ENCODE results near the gene SUPT3H.
"Not testable (repeated sequence)": the region's sequence is repeated elsewhere in the genome, so short reads cannot be mapped to it uniquely, and the experiment has no call there.

The SUPT3H gene

DNA sequence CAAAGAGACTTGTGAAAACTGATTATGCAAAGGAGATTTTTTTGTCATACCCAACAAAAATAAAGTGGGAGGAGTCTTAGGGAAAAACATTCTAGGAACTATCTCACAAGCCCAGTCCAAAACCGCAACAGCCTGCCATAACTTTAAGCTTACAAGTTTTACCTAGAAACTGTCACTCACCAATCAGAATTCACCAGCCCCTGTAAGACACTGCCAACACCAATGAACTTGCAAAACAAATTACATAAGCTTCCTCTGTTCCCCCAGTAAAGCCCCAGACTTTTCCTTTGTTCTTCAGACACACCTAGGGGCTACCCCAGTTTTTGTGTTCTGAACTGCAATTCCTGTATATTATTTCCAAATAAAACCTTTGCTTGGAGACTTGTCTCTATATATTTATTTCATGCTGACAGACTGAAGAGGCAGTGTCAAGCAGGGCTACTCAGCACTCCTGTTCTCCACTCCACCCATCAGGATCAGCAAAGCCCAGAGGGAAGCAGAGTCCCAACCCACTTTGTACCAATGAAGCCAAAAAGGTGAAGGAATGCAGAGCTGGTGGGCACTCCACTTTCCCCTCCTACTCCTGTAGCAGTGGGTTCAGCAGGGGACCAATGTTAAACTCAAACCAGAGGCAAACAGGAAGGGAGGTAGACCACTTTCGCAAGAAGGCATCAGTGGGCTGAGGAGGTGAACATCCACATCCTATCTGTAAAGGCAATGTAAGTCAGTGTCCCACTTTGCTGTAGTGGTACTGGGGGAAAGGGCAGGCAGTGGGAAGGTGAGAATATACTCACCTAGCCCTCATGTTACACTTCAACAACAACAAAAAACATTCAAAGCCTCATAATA lies 192.1 kb downstream of the SUPT3H start:
- in situ Hi-C loops (cut with HindIII; ENCODE audit: low sequenced_read_pairs) = no loop called here

DNA sequence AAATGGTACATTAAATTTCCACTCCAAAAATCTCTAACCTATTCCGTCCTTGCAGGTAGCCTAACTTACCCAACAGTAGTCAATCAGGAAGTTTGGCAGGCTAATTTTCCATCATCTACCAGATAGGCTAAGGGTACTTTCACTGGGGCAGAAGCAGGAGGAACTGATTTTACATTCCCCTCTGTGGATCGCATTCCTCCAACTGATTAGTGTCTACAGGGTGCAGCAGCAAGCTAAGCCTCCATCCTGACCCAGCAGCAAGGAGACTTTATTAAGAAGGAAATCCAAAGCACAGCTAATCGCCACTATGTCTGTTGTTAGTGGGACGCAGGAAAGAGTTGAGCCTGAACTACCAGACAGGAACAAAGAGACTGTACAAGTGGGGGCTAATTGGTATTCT lies 192.8 kb downstream of the SUPT3H start:
- in situ Hi-C loops (cut with HindIII; ENCODE audit: low sequenced_read_pairs) = no loop called here

DNA sequence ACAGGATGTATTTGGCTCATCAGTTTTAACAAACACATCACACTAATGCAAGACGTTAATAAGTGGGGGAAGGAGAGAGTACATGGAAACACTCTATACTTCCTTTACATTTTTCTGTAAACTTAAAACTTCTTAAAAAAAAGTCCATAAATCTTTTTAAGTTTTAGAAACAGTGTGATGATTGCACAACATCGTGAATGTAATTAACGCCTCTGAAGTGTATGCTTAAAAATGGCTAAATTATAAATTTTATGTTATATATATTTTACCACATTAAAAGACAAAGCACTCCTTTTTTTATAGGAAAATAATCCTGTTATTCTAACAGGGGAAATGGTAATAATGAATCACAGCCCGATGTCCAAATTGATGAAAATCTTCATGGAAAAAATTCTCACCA lies 193.7 kb downstream of the SUPT3H start:
- in situ Hi-C loops (cut with HindIII; ENCODE audit: low sequenced_read_pairs) = no loop called here

DNA sequence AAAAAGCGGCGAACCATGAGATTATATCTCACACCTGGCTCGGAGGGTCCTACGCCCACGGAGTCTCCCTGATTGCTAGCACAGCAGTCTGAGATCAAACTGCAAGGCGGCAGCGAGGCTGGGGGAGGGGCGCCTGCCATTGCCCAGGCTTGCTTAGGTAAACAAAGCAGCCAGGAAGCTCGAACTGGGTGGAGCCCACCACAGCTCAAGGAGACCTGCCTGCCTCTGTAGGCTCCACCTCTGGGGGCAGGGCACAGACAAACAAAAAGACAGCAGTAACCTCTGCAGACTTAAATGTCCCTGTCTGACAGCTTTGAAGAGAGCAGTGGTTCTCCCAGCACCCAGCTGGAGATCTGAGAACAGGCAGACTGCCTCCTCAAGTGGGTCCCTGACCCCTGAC lies 201.4 kb downstream of the SUPT3H start:
- in situ Hi-C loops (cut with HindIII; ENCODE audit: low sequenced_read_pairs) = not testable (repeated sequence)

DNA sequence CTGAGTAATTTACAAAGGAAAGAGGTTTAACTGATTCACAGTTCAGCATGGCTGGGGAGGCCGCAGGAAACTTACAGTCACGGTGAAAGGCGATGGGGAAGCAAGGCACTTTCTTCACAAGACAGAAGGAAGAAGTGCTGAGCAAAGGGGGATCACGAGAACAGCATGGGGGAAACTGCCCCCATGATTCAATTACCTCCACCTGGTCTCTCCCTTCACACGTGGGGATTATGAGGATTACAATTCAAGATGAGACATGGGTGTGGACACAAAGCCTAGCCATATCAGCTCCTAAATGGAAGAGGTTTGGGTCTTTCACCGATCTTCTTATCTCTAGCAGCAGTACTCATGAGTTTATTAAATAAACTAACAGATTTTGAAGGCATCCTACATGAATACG lies 202.5 kb downstream of the SUPT3H start:
- in situ Hi-C loops (cut with HindIII; ENCODE audit: low sequenced_read_pairs) = no loop called here

DNA sequence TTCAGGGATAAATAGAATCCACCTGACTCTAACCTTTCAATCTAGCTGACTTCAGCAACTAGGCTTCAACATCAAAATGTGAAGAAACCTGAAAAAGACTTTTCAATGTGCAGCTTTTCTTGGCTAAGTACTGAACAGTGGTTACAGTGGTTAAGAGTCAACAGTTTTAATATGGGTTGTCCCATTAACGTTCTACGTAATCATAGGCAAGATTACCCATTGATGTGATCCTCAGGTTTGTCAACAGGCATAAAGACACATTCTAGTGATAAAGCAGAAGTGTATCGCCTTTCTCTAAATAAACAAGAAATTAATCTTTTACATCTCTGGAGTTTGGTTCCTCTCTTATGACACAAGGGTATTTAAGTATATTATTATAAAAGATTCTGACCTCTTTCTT lies 203.7 kb downstream of the SUPT3H start:
- in situ Hi-C loops (cut with HindIII; ENCODE audit: low sequenced_read_pairs) = no loop called here

DNA sequence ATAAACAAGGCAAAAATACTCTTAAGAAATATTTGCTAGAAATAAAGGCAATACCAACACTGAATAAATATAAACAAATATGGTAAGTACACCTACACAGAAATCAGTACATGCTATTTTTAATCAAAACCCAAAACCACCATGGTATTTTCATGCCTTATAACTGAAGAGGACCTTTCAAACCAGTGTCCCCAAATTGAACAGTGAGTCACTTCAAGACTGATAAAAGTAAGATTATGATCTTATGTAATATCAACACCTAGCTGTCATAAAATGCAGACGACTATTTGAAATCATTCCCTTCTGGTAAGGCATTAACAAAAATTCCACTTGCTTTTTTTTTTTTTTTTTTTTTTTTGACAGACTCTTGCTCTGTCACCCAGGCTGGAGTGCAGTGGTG lies 206.4 kb downstream of the SUPT3H start:
- in situ Hi-C loops (cut with HindIII; ENCODE audit: low sequenced_read_pairs) = no loop called here

DNA sequence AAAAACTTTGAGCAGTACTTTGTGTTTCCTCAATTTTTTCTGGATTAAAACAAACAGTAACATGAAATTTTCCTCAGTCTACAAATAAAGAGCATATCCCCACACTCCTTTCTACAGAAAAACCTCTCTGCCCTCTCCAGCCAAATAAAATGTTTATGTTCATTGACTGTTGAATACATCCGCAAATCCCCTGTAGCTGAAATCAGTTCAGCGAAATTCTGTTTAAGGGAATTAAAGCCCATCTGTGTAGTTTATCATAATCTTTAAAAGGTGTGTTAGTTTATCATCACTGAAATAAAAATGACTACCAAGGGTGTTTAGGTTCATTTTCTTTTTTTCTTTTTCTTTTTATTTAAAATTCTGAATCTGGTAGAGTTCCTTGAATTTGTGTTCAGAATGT lies 207.4 kb downstream of the SUPT3H start:
- in situ Hi-C loops (cut with HindIII; ENCODE audit: low sequenced_read_pairs) = no loop called here

DNA sequence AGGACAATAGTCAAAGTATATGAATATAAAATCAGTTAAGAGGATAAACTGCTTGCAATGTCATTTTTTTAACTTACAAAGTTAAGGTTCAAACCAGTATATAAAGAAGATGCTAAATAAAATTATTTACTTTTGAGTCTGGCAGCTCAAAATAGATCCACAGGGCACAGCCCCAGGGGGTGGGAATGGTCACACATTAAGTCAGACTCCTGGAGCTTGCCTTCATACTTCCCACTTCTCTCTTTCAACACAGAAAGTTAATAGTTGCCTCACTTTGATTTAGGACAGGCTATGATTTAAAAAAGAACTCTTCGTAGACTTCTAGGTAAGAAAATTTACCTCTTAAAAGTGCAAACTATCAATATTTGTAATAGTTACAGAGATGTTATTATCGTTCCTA lies 207.9 kb downstream of the SUPT3H start:
- in situ Hi-C loops (cut with HindIII; ENCODE audit: low sequenced_read_pairs) = no loop called here

DNA sequence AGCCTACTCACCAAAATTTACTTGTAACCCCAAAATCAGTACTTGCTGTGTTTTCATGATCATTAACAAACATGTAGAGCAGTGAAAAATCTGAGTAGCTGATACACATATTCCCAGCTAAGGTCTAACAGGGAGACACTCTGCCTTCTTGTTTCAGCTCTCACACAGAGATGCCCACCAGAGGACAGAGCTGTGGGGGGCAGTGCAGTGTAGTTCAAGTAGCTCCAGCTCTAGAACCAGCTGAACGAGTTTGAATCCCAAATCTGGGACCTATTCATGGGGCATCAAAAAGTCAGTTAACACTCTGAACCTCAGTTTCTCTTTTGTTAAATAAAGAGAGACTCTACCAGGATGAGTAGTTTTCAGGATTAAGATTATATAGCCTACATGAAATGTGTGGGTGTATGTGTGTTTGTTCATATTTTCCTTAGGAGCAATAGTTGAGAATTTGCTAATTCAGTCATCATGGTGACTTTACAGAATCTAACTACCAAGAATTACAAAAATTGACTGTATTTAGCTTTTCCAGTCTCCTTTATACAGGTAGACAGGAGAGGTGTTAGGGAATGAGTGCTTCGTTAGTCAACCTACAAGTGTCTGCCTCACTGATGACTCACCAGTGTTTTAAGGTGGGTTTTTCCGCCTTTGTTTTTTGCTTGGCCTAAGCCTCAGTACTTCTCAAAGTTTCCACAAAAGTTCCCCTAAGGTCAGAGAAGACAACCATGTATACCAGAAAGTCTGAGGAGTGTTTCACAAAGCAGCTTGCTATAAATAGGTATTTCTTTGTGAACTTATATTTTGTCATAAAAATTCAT lies 213.6 kb downstream of the SUPT3H start:
- in situ Hi-C loops (cut with HindIII; ENCODE audit: low sequenced_read_pairs) = no loop called here

DNA sequence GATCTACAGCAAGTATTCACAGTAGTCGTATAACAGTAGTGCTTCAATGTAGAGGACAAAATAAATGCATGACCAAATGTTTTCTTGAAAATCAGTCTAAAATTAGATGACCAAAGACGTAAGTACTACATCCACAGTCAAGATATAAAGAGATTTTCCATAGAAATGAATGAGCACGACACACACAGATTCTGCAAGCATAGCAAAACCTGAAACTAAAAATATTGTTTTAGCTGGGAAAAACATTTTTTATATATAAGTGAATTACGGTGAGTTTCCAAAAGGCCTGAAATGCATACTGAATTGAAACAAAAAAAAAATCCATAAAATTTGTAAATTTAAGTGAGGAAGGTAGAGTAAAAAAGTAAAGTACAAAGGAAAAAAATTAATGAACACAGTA lies 217.4 kb downstream of the SUPT3H start:
- in situ Hi-C loops (cut with HindIII; ENCODE audit: low sequenced_read_pairs) = no loop called here

DNA sequence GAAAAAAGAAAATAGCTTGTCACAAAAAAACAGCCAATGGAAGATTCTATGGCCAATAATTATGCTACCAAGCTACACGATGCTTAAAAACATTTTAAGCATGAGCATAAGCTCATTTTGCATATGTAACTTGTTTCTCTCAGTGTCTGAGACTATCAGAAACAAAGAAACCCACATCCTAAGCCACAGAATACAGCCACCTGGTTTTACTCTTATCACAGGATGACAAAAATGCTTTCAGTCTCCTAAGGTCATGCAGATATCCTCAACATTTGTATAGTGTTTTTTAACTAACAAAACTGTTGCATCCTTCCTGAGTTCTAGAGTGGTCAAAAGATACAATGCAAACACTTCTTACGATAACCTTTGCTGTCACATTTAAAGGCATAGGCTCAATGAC lies 221.7 kb downstream of the SUPT3H start:
- in situ Hi-C loops (cut with HindIII; ENCODE audit: low sequenced_read_pairs) = loop anchor here (10.0 kb wide), 1 partner anchor 411 kb away; no protein-coding TSS in a partner anchor

DNA sequence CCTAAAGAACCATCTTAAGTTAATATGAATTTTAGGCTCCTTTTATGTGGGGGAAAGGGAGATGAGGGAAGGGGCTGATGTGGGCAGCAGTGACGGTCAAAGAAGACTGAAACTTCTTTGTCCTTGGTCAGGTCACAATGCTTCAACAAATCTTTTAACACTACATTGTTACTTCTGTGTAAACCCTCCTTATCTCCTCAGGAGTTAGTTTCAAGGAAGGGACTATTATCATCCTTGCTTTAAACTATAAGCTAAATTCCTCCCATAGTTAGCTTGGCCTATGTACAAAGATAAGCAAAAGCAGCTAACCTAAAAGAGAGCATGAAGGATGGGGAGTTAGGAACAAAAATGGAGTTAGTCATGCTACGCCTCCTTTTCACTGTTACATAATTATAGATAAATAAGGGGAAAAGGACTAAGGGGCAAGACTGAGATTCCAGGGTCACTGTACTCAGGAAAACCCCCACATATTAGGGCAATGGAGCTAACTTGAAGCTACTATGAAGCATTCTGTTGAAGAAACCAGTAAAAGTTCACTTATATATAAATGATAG lies 222.3 kb downstream of the SUPT3H start:
- in situ Hi-C loops (cut with HindIII; ENCODE audit: low sequenced_read_pairs) = loop anchor here (10.0 kb wide), 1 partner anchor 411 kb away; no protein-coding TSS in a partner anchor

DNA sequence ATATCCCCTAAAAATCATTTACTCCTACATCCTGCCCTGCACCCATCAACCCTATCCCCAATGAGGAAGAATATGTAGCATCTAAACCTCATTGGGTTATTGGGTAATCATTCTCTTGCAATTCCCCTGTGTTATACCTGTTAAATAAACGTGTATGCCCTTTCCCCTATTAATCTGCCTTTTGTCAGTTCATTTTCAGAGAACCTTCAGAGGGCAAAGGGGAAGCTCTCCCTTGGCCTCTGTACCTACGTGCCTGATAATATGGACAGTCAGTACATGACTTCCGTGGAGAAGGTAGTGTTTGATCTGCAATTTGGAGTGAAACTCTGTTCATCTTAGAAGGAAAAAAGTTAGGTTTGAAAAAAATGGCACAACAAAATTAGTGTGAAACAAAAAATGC lies 223.1 kb downstream of the SUPT3H start:
- in situ Hi-C loops (cut with HindIII; ENCODE audit: low sequenced_read_pairs) = loop anchor here (10.0 kb wide), 1 partner anchor 410 kb away; no protein-coding TSS in a partner anchor

DNA sequence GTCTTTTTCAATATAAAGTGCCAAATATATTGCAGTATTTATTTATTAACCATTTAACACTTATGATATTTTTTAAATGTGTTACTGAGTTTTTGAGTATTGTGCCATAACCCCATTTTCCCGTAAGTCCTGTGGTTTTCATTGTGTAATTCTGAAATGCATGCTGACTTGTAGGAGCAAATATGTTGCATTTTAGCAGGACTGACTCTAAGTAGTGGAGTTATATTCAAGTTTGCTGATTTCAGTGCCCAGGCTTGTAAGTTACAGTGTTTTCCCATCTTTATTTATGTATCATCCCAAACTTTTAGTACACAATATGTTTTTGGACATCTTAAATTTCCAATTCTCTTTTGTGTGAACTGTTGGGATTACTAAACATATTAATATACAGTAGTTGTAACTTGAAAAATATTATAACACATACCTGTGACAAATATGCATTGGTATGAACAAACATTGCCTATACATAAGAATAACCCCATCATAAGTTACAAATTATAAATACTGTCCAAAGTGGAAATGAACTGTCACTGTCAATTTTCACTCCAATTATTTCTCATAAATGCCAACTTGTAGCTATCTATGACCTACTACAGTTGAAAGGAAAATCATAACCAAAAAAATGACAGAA lies 228.9 kb downstream of the SUPT3H start:
- in situ Hi-C loops (cut with HindIII; ENCODE audit: low sequenced_read_pairs) = no loop called here

DNA sequence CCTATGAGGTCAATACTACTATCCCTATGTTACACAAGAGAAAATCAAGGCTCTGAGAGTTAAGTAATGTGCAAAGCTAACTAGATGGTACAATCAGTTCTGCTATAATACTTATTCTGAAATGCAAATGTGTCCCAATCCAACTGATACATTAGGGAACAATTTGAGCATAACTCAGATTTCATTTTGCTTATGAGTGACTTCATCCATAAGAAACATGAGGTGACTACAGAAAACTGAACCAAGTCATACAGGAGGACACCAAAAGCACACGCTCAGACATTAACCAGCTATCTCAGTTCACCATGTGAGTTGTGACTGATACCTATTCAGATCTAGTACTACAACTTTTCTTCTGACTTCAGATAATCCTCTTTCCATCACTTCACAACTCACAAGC lies 229.5 kb downstream of the SUPT3H start:
- in situ Hi-C loops (cut with HindIII; ENCODE audit: low sequenced_read_pairs) = no loop called here

DNA sequence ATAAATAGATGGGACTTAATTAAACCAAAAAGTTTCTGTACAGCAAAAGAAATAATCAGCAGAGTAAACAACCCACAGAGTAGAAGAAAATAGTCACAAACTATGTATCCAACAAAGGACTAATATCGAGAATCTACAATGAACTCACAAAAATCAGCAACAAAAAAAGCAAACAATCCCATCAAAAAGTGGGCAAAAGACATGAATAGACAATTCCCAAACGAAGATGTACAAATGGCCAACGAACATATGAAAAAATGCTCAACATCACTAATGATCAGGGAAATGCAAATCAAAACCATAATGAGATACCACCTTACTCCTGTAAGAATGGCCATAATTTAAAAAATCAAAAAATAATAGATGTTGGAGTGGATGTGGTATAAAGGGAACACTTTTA lies 232.1 kb downstream of the SUPT3H start:
- in situ Hi-C loops (cut with HindIII; ENCODE audit: low sequenced_read_pairs) = not testable (repeated sequence)

DNA sequence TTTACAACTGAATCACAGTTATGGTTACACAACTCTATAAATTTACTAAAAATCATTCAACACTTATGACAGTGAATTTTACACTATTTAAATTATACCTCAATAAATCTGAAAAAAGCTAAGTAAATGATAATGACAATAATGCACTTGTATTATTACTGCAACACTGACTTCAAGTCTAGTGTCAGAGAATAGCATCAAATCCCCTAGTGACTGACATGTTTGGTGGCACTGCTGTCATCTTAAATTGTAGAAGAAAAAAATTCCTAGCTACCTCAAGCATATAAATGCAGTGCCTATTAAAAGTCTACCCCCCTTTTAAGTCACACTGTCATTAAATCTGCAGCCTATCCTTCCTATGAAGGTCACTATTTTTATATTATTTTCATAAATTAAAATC lies 239.0 kb downstream of the SUPT3H start:
- in situ Hi-C loops (cut with HindIII; ENCODE audit: low sequenced_read_pairs) = no loop called here

DNA sequence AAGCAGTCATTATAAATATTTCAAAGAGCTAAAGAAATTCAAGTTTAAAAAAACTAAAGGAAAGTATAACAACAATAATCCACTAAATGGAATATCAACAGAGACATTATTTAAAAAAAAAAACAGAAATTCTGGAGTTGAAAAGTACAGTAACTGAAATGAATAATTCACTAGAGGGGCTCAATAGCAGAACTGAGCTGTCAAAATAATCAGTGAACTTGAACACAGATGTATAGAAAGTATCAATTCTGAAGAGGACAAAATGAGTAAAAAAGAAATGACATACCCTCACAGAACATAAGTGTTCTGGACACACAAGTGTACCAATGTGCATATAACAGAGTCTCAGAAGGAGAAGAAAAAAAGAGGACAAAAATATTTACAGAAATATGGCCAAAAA lies 241.2 kb downstream of the SUPT3H start:
- in situ Hi-C loops (cut with HindIII; ENCODE audit: low sequenced_read_pairs) = no loop called here

DNA sequence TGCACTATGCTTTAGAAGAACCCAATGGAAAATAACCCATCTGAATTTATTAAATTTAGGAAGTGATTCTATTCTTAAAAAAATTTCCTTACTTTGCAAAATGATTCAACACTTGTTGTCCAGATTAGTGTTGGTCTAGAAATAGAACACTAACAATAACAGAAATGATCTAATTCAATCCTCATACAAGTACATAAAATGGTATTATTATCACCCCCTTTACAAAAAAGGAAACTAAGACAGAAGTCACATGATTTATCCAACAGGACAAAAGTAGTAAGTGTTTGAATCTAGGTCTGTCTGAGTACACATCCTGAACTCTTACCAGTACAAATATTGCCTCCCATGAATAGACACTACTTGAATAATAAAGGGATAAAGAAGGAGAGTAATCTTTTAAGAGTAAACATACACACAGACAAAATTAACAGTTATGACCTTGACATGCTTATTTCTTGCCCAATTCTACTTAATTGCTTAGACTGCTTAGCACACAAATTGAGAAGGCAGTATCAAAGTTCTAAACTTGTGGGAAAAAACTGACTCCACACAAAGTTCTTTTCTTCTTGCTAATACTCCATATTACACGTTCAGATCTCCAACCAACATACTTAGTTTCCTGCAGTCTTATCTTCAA lies 245.0 kb downstream of the SUPT3H start:
- in situ Hi-C loops (cut with HindIII; ENCODE audit: low sequenced_read_pairs) = no loop called here

DNA sequence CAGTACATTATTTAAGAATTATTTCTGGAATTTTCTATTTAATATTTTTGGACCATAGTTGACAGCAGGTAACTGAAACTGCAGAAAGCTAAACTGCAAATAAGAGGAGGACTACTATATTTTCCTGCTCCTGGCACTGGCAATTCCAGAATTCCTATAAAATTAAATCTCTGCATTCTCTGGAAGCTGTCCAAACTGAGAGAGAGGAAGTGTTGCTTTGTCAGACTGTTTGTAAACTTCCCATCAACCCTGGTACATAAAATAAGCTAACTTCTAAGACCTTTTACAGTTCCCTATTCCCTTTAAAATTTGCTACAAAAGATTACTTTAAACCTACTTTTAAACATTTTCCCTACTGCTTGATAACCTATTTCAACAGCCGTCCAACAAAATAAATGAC lies 245.7 kb downstream of the SUPT3H start:
- in situ Hi-C loops (cut with HindIII; ENCODE audit: low sequenced_read_pairs) = no loop called here
